ENCODE measurements around the gene SEC16B.

- no peak for TF ChIP-seq CTCF (IDR thresholded peaks at IDR 0.05)
- no peak for TF ChIP-seq POLR2A (IDR thresholded peaks at IDR 0.05)
Observed at GRCh38 chr1:177978530-177978929, 8.7 kb upstream of the SEC16B start.
